ENCODE measurements around the gene AARS2. TPM values are rescaled to one million over a fixed set of nuclear protein-coding genes. Genes with fewer than 3 reads are reported as not detected.

The AARS2 gene
- total RNA-seq, 1 experiment from 2014 or later = 11.6 TPM

- no peaks in the 10 kb centered on the region for H3K36me3 ChIP-seq (ENCODE audit: low read depth)
- CTCF ChIA-PET = no interaction called here
- no peak overlapping the region for H3K27ac ChIP-seq
- H3K27me3 ChIP-seq (ENCODE audit: insufficient read depth, low read depth) = peaks cover 95% of the 10 kb centered on the region
- POLR2A ChIA-PET (ENCODE audit: unreplicated experiment) = no interaction called here
- no peak overlapping the region for H2AFZ ChIP-seq
- H3K9me3 ChIP-seq (ENCODE audit: insufficient read depth, low read depth) = no peaks in the 10 kb centered on the region
- no peak overlapping the region for H3K4me2 ChIP-seq
- H3F3A ChIP-seq (ENCODE audit: insufficient read depth, low read depth) = no peaks in the 10 kb centered on the region
- H3K4me3 ChIP-seq = no peak overlapping the region
- intact Hi-C loops (cut with micrococcal nuclease; ENCODE audit: unreplicated experiment) = no loop called here
- H4K20me1 ChIP-seq (ENCODE audit: insufficient read depth) = no peaks in the 10 kb centered on the region
- BruUV-seq (replicated peaks) = no TSS peak
- H3K4me1 ChIP-seq (replicated peaks; ENCODE audit: insufficient read depth) = no peaks in the 10 kb centered on the region
- H3K9me2 ChIP-seq (ENCODE audit: insufficient read depth) = no peaks in the 10 kb centered on the region
- H3K79me2 ChIP-seq (ENCODE audit: low read depth) = no peaks in the 10 kb centered on the region
- TF ChIP-seq CTCF (conservative IDR thresholded peaks at IDR 0.05) (no peak), EZH2 (IDR thresholded peaks at IDR 0.05; ENCODE audit: low read depth) (no peak)
- DNase-seq = no peak
These were observed 26.4 kb downstream of the AARS2 start for GRCh38 chr6:44286747-44287146.

- Histone ChIP-seq H3K9me3 (ENCODE audit: insufficient read depth, low read depth) (no peaks in the 10 kb centered on the region), H3K4me1 (replicated peaks; ENCODE audit: insufficient read depth) (no peaks in the 10 kb centered on the region), H2AFZ (no peak overlapping the region), H3K27me3 (ENCODE audit: insufficient read depth, low read depth) (peaks cover 95% of the 10 kb centered on the region), H4K20me1 (ENCODE audit: insufficient read depth) (no peaks in the 10 kb centered on the region), H3K27ac (no peak overlapping the region), H3F3A (ENCODE audit: insufficient read depth, low read depth) (no peaks in the 10 kb centered on the region), H3K9me2 (ENCODE audit: insufficient read depth) (no peaks in the 10 kb centered on the region), H3K4me2 (no peak overlapping the region), H3K79me2 (ENCODE audit: low read depth) (no peaks in the 10 kb centered on the region), H3K4me3 (no peak overlapping the region), H3K36me3 (ENCODE audit: low read depth) (no peaks in the 10 kb centered on the region)
- intact Hi-C loops (cut with micrococcal nuclease; ENCODE audit: unreplicated experiment) = no loop called here
- POLR2A ChIA-PET (ENCODE audit: unreplicated experiment) = no interaction called here
- TF ChIP-seq EZH2 (IDR thresholded peaks at IDR 0.05; ENCODE audit: low read depth) = no peak
- no peak for TF ChIP-seq CTCF (conservative IDR thresholded peaks at IDR 0.05)
- no peak for DNase-seq
- no TSS peak for BruUV-seq (replicated peaks)
- CTCF ChIA-PET = no interaction called here
These were observed 26.9 kb downstream of the AARS2 start for GRCh38 chr6:44286285-44286565.

GRCh38 chr6:44285552-44286284 lies 27.4 kb downstream of the AARS2 start:
- H3K4me2 ChIP-seq = no peak overlapping the region
- H3K36me3 ChIP-seq (ENCODE audit: low read depth) = no peaks in the 10 kb centered on the region
- DNase-seq = no peak
- no peaks in the 10 kb centered on the region for H3K9me2 ChIP-seq (ENCODE audit: insufficient read depth)
- no peaks in the 10 kb centered on the region for H3K79me2 ChIP-seq (ENCODE audit: low read depth)
- no peaks in the 10 kb centered on the region for H4K20me1 ChIP-seq (ENCODE audit: insufficient read depth)
- no peaks in the 10 kb centered on the region for H3K4me1 ChIP-seq (replicated peaks; ENCODE audit: insufficient read depth)
- TF ChIP-seq CTCF (conservative IDR thresholded peaks at IDR 0.05) (no peak), EZH2 (IDR thresholded peaks at IDR 0.05; ENCODE audit: low read depth) (no peak)
- H3K27me3 ChIP-seq (ENCODE audit: insufficient read depth, low read depth) = peaks cover 95% of the 10 kb centered on the region
- ChIA-PET POLR2A (ENCODE audit: unreplicated experiment) (no interaction called here), CTCF (no interaction called here)
- no peak overlapping the region for H3K4me3 ChIP-seq
- intact Hi-C loops (cut with micrococcal nuclease; ENCODE audit: unreplicated experiment) = no loop called here
- no peaks in the 10 kb centered on the region for H3F3A ChIP-seq (ENCODE audit: insufficient read depth, low read depth)
- no peaks in the 10 kb centered on the region for H3K9me3 ChIP-seq (ENCODE audit: insufficient read depth, low read depth)
- no TSS peak for BruUV-seq (replicated peaks)
- H2AFZ ChIP-seq = no peak overlapping the region
- no peak overlapping the region for H3K27ac ChIP-seq
